HG02642 (cell line): Measurements from ENCODE around the gene CSNK2A3.
"Not testable (repeated sequence)": the region's sequence is repeated elsewhere in the genome, so short reads cannot be mapped to it uniquely, and the experiment has no call there.

Source experiments
- ATAC-seq: cut with Tn5 transposase; IDR thresholded peaks from one replicate; pipeline ENCODE4 v1.9.1; 2021; ENCODE audit warnings: mild to moderate bottlenecking; ENCODE audit not compliant: unreplicated experiment, poor library complexity

The CSNK2A3 gene

GRCh38 chr11:11352878-11353277 lies at the start of gene CSNK2A3:
Gene CSNK2A3 (minus strand): TSS chr11:11353250. CDS start chr11:11353119, 131 bp downstream.
- not testable (repeated sequence) for ATAC-seq

- no peak for ATAC-seq
These were observed 49.0 kb upstream of the CSNK2A3 start for GRCh38 chr11:11401960-11402535.

GRCh38 chr11:11400635-11401232 lies 47.7 kb upstream of the CSNK2A3 start:
- ATAC-seq, result no peak

- no peak for ATAC-seq
These were observed 47.1 kb upstream of the CSNK2A3 start for GRCh38 chr11:11400121-11400520.

- ATAC-seq, result no peak
These were observed 44.7 kb upstream of the CSNK2A3 start for GRCh38 chr11:11397781-11398180.

- no peak for ATAC-seq
These were observed 44.0 kb upstream of the CSNK2A3 start for GRCh38 chr11:11397036-11397415.

GRCh38 chr11:11396301-11397035 lies 43.4 kb upstream of the CSNK2A3 start:
- ATAC-seq, result no peak

- no peak for ATAC-seq
These were observed 42.1 kb upstream of the CSNK2A3 start for GRCh38 chr11:11395126-11395525.

GRCh38 chr11:11394241-11394640 lies 41.2 kb upstream of the CSNK2A3 start:
- ATAC-seq, result no peak

- no peak for ATAC-seq
These were observed 38.9 kb upstream of the CSNK2A3 start for GRCh38 chr11:11391796-11392463.

GRCh38 chr11:11391169-11391568 lies 38.1 kb upstream of the CSNK2A3 start:
- ATAC-seq, result no peak

GRCh38 chr11:11390068-11390771 lies 37.2 kb upstream of the CSNK2A3 start:
- no peak for ATAC-seq

GRCh38 chr11:11389238-11389637 lies 36.2 kb upstream of the CSNK2A3 start:
- no peak for ATAC-seq

- ATAC-seq, result no peak
These were observed 34.7 kb upstream of the CSNK2A3 start for GRCh38 chr11:11387622-11388305.

- ATAC-seq, result no peak
These were observed 34.2 kb upstream of the CSNK2A3 start for GRCh38 chr11:11387207-11387606.

GRCh38 chr11:11384829-11385228 lies 31.8 kb upstream of the CSNK2A3 start:
- no peak for ATAC-seq

- no peak for ATAC-seq
These were observed 30.9 kb upstream of the CSNK2A3 start for GRCh38 chr11:11383995-11384394.

GRCh38 chr11:11382858-11383532 lies 29.9 kb upstream of the CSNK2A3 start:
- ATAC-seq, result no peak

- no peak for ATAC-seq
These were observed 28.5 kb upstream of the CSNK2A3 start for GRCh38 chr11:11381471-11382105.
